Measurements from ENCODE around the gene SP5.
"Not testable (repeated sequence)": the region's sequence is repeated elsewhere in the genome, so short reads cannot be mapped to it uniquely, and the experiment has no call there.

The SP5 gene

GRCh38 chr2:170719810-170720209 lies 4.7 kb downstream of the SP5 start:
- in situ Hi-C loops (cut with MboI; ENCODE audit: low pct_unique_long_range_greater_than_20kb, low sequenced_read_pairs, unreplicated experiment), result loop anchor here (10.0 to 25.0 kb wide), 3 partner anchors 95 to 1365 kb away; partner anchors contain the start of genes DLX1 and GAD1
- TF ChIP-seq CTCF (IDR thresholded peaks at IDR 0.05; ENCODE audit: extremely low read depth, insufficient read depth, missing control alignments), result no peak

GRCh38 chr2:170721678-170722077 lies 6.5 kb downstream of the SP5 start:
- in situ Hi-C loops (cut with MboI; ENCODE audit: low pct_unique_long_range_greater_than_20kb, low sequenced_read_pairs, unreplicated experiment), result loop anchor here (25.0 kb wide), 1 partner anchor 309 kb away; no protein-coding TSS in a partner anchor
- no peak for TF ChIP-seq CTCF (IDR thresholded peaks at IDR 0.05; ENCODE audit: extremely low read depth, insufficient read depth, missing control alignments)
- no peak for DNase-seq (ENCODE audit: low spot score)

More at GRCh38 chr2:170719810-170720209, 4.7 kb downstream of the SP5 start:
- DNase-seq (ENCODE audit: low spot score), result no peak

GRCh38 chr2:170722301-170722700 lies 7.2 kb downstream of the SP5 start:
- TF ChIP-seq CTCF (IDR thresholded peaks at IDR 0.05; ENCODE audit: extremely low read depth, insufficient read depth, missing control alignments), result no peak
- DNase-seq (ENCODE audit: low spot score), result no peak
- in situ Hi-C loops (cut with MboI; ENCODE audit: low pct_unique_long_range_greater_than_20kb, low sequenced_read_pairs, unreplicated experiment), result loop anchor here (25.0 kb wide), 1 partner anchor 310 kb away; no protein-coding TSS in a partner anchor

- DNase-seq (ENCODE audit: low spot score), result no peak
- in situ Hi-C loops (cut with MboI; ENCODE audit: low pct_unique_long_range_greater_than_20kb, low sequenced_read_pairs, unreplicated experiment), result loop anchor here (25.0 kb wide), 1 partner anchor 311 kb away; no protein-coding TSS in a partner anchor
- TF ChIP-seq CTCF (IDR thresholded peaks at IDR 0.05; ENCODE audit: extremely low read depth, insufficient read depth, missing control alignments), result no peak
Measured at GRCh38 chr2:170723446-170723958, 8.4 kb downstream of the SP5 start.

GRCh38 chr2:170733798-170734600 lies 18.9 kb downstream of the SP5 start:
- in situ Hi-C loops (cut with MboI; ENCODE audit: low pct_unique_long_range_greater_than_20kb, low sequenced_read_pairs, unreplicated experiment), result no loop called here
- no peak for TF ChIP-seq CTCF (IDR thresholded peaks at IDR 0.05; ENCODE audit: extremely low read depth, insufficient read depth, missing control alignments)

GRCh38 chr2:170734601-170735000 lies 19.5 kb downstream of the SP5 start:
- in situ Hi-C loops (cut with MboI; ENCODE audit: low pct_unique_long_range_greater_than_20kb, low sequenced_read_pairs, unreplicated experiment), result not testable (repeated sequence)

More at GRCh38 chr2:170733798-170734600, 18.9 kb downstream of the SP5 start:
- no peak for DNase-seq (ENCODE audit: low spot score)

GRCh38 chr2:170736628-170737027 lies 21.5 kb downstream of the SP5 start:
- no peak for DNase-seq (ENCODE audit: low spot score)
- in situ Hi-C loops (cut with MboI; ENCODE audit: low pct_unique_long_range_greater_than_20kb, low sequenced_read_pairs, unreplicated experiment), result no loop called here
- no peak for TF ChIP-seq CTCF (IDR thresholded peaks at IDR 0.05; ENCODE audit: extremely low read depth, insufficient read depth, missing control alignments)

More at GRCh38 chr2:170734601-170735000, 19.5 kb downstream of the SP5 start:
- DNase-seq (ENCODE audit: low spot score), result not testable (repeated sequence)
